SU-DHL-6 (cell line): Measurements from ENCODE around the gene DOK7.

ENCODE experiments used
- EZH2phosphoT487 ChIP-seq: fragments of 200-600 bp; sonication (generic), shearing (Covaris generic); conservative IDR thresholded peaks from 2 replicates; pipeline ENCODE4 v1.6.1; 2018; ENCODE audit warnings: mild to moderate bottlenecking, antibody characterized with exemption, low read length, moderate library complexity, mixed read lengths
- TF ChIP-seq, protein P1 (sequence below): fragments of 200-600 bp; sonication (generic); IDR thresholded peaks from one replicate; pipeline ENCODE4 v1.5.1; 2017; ENCODE audit warnings: antibody characterized with exemption, mild to moderate bottlenecking, low read length, moderate library complexity; ENCODE audit not compliant: insufficient read depth, poor library complexity, severe bottlenecking

DNA sequence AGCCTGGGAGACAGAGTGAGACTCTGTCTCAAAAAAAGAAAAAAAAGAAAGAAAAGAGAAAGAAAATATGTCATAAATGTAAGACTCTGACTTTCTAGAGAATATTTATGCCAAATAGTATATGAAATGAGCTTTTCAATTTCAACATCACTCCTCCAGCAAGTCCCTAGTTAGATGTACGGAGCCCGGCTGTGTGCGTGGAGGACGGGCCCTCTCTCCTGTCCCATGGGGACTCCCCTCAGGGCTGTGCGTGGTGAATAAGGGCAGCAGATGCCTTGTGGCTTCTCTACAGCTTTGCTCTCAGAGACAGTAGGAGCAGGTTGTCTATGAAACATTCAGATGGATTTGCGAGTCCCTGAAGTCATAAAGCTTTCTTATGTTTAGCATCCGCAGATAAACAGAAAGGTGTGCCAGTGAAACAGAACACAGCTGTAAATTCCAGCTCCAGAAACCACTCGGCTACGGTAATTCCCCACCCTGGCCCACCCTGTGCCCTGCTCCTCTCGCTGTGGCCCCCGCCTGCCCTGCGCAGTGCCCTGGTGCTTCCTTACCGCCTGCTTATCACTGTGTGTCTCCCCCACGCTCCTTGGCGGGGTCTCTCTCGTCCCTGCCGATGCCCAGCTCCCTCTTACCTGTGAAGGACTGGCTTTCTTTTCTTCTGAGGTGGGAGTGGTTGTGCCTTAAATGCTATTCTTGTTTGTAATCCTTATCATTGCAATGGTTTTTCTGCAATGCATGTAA, 35.2 kb upstream of the DOK7 start:
- TF ChIP-seq, protein P1, sequence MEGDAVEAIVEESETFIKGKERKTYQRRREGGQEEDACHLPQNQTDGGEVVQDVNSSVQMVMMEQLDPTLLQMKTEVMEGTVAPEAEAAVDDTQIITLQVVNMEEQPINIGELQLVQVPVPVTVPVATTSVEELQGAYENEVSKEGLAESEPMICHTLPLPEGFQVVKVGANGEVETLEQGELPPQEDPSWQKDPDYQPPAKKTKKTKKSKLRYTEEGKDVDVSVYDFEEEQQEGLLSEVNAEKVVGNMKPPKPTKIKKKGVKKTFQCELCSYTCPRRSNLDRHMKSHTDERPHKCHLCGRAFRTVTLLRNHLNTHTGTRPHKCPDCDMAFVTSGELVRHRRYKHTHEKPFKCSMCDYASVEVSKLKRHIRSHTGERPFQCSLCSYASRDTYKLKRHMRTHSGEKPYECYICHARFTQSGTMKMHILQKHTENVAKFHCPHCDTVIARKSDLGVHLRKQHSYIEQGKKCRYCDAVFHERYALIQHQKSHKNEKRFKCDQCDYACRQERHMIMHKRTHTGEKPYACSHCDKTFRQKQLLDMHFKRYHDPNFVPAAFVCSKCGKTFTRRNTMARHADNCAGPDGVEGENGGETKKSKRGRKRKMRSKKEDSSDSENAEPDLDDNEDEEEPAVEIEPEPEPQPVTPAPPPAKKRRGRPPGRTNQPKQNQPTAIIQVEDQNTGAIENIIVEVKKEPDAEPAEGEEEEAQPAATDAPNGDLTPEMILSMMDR: no peak
- no peak for TF ChIP-seq EZH2phosphoT487
